ENCODE results near the gene ME3. TPM values are rescaled to one million over a fixed set of nuclear protein-coding genes. Genes with fewer than 3 reads are reported as not detected.

Gene ME3
- total and polyA plus RNA-seq, 2 donors (not counting 1 experiment from before 2014, with no cell fraction given), result 1.3 TPM; not detected in 1

- Histone ChIP-seq H3K79me2 (ENCODE audit: control insufficient read depth, insufficient read depth, low read length) (no peaks in the 10 kb centered on the region), H2AFZ (ENCODE audit: insufficient read depth, low read depth, low read length, poor library complexity, severe bottlenecking) (no peak overlapping the region), H3K9ac (ENCODE audit: low read length) (no peak overlapping the region), H4K20me1 (ENCODE audit: control insufficient read depth, insufficient read depth, low read length, poor library complexity, severe bottlenecking) (no peaks in the 10 kb centered on the region), H3K27me3 (replicated peaks in 1 of 4; ENCODE audit: control extremely low read depth in 1 of 4, control insufficient read depth in 3 of 4, insufficient read depth in 4 of 4, low read length in 3 of 4) (no peaks in the 10 kb centered on the region), H3K27ac (ENCODE audit: low read length in 2 of 2) (no peak overlapping the region), H3K4me1 (ENCODE audit: control insufficient read depth in 2 of 2, insufficient read depth in 2 of 2, low read length in 2 of 2) (no peaks in the 10 kb centered on the region), H3K36me3 (replicated peaks in 1 of 2; ENCODE audit: control extremely low read depth in 1 of 2, control insufficient read depth in 1 of 2, extremely low read depth in 1 of 2, insufficient read depth in 2 of 2, low read length in 1 of 2) (no peaks in the 10 kb centered on the region), H3K9me3 (ENCODE audit: control extremely low read depth in 1 of 3, control insufficient read depth in 2 of 3, insufficient read depth in 1 of 3, low read length in 2 of 3) (no peaks in the 10 kb centered on the region), H3K4me3 (ENCODE audit: control extremely low read depth in 1 of 5, extremely low read depth in 1 of 5, insufficient read depth in 1 of 5, low read depth in 2 of 5, low read length in 4 of 5) (no peak overlapping the region), H3K4me2 (replicated peaks; ENCODE audit: low read depth, low read length, poor library complexity, severe bottlenecking) (no peak overlapping the region)
- Mint-ChIP-seq H3K9me3 (ENCODE audit: insufficient read depth) (no peaks in the 10 kb centered on the region), H3K27me3 (peaks cover 7% of the 10 kb centered on the region), H3K4me3 (no peak overlapping the region), H3K27ac (no peak overlapping the region), H3K4me1 (no peaks in the 10 kb centered on the region)
- ATAC-seq (ENCODE audit: low read depth) (no peak), DNase-seq (no peak)
- intact Hi-C loops (cut with micrococcal nuclease), result no loop called here
- no peak for TF ChIP-seq EZH2 (IDR thresholded peaks at IDR 0.05; ENCODE audit: borderline replicate concordance, insufficient read depth, low read depth, low read length, poor library complexity, severe bottlenecking)
- TF ChIP-seq, protein P1, sequence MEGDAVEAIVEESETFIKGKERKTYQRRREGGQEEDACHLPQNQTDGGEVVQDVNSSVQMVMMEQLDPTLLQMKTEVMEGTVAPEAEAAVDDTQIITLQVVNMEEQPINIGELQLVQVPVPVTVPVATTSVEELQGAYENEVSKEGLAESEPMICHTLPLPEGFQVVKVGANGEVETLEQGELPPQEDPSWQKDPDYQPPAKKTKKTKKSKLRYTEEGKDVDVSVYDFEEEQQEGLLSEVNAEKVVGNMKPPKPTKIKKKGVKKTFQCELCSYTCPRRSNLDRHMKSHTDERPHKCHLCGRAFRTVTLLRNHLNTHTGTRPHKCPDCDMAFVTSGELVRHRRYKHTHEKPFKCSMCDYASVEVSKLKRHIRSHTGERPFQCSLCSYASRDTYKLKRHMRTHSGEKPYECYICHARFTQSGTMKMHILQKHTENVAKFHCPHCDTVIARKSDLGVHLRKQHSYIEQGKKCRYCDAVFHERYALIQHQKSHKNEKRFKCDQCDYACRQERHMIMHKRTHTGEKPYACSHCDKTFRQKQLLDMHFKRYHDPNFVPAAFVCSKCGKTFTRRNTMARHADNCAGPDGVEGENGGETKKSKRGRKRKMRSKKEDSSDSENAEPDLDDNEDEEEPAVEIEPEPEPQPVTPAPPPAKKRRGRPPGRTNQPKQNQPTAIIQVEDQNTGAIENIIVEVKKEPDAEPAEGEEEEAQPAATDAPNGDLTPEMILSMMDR (IDR thresholded peaks at IDR 0.05), result no peak
- POLR2A ChIA-PET, result no interaction called here
- CTCF ChIA-PET, result no interaction called here
- 94% methylated on average over 4 of the region's 5 CpGs for WGBS (ENCODE audit: insufficient coverage)
These were observed 14.9 kb upstream of the ME3 start for GRCh38 chr11:86687185-86687778.

DNA sequence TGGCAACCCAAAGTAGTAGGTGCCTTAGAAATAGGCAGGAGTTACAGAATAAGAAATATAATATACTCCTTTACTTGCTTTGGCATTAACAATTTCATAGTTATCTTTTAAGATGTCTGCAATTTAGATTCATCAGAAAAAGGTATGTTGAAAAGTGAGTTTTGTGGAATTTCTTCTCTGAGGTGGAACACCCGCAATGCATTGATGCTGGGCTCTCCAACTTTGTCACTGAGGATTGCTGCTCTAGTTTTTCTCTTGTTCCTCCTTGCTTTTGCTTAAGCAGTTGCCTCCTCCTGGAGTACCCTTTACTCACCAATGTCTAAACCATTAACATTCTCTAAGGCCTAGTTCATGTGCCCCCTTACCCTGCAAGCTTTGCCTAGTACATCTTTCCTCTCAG, 14.1 kb upstream of the ME3 start:
- no peaks in the 10 kb centered on the region for H3K9me3 ChIP-seq (ENCODE audit: control extremely low read depth in 1 of 3, control insufficient read depth in 2 of 3, insufficient read depth in 1 of 3, low read length in 2 of 3)
- H3K4me1 ChIP-seq (ENCODE audit: control insufficient read depth in 2 of 2, insufficient read depth in 2 of 2, low read length in 2 of 2), result no peaks in the 10 kb centered on the region
- H4K20me1 ChIP-seq (ENCODE audit: control insufficient read depth, insufficient read depth, low read length, poor library complexity, severe bottlenecking), result no peaks in the 10 kb centered on the region
- TF ChIP-seq, protein P1 (IDR thresholded peaks at IDR 0.05), result no peak
- TF ChIP-seq EZH2 (IDR thresholded peaks at IDR 0.05; ENCODE audit: borderline replicate concordance, insufficient read depth, low read depth, low read length, poor library complexity, severe bottlenecking), result no peak
- H3K27me3 ChIP-seq (replicated peaks in 1 of 4; ENCODE audit: control extremely low read depth in 1 of 4, control insufficient read depth in 3 of 4, insufficient read depth in 4 of 4, low read length in 3 of 4), result no peaks in the 10 kb centered on the region
- WGBS (ENCODE audit: insufficient coverage), result 100% methylated on average over 1 of the region's 1 CpG
- intact Hi-C loops (cut with micrococcal nuclease), result no loop called here
- no peak for ATAC-seq (ENCODE audit: low read depth)
- H3K36me3 ChIP-seq (replicated peaks in 1 of 2; ENCODE audit: control extremely low read depth in 1 of 2, control insufficient read depth in 1 of 2, extremely low read depth in 1 of 2, insufficient read depth in 2 of 2, low read length in 1 of 2), result no peaks in the 10 kb centered on the region
- ChIA-PET CTCF (no interaction called here), POLR2A (no interaction called here)
- no peaks in the 10 kb centered on the region for H3K4me1 Mint-ChIP-seq
- peaks cover 4% of the 10 kb centered on the region for H3K27me3 Mint-ChIP-seq
- H3K9me3 Mint-ChIP-seq (ENCODE audit: insufficient read depth), result no peaks in the 10 kb centered on the region
- H3K9ac ChIP-seq (ENCODE audit: low read length), result no peak overlapping the region
- no peak overlapping the region for H3K4me3 ChIP-seq (ENCODE audit: control extremely low read depth in 1 of 5, extremely low read depth in 1 of 5, insufficient read depth in 1 of 5, low read depth in 2 of 5, low read length in 4 of 5)
- no peak overlapping the region for H3K27ac Mint-ChIP-seq
- no peak overlapping the region for H3K4me2 ChIP-seq (replicated peaks; ENCODE audit: low read depth, low read length, poor library complexity, severe bottlenecking)
- no peaks in the 10 kb centered on the region for H3K79me2 ChIP-seq (ENCODE audit: control insufficient read depth, insufficient read depth, low read length)
- H3K4me3 Mint-ChIP-seq, result no peak overlapping the region
- H3K27ac ChIP-seq (ENCODE audit: low read length in 2 of 2), result no peak overlapping the region
- no peak overlapping the region for H2AFZ ChIP-seq (ENCODE audit: insufficient read depth, low read depth, low read length, poor library complexity, severe bottlenecking)
- no peak for DNase-seq
